Neutrophil (primary cell): ENCODE data around the gene GRIK4.
"Not testable (repeated sequence)": the region's sequence is repeated elsewhere in the genome, so short reads cannot be mapped to it uniquely, and the experiment has no call there.

ENCODE experiments used
- H3K27ac ChIP-seq: fragments of 200-600 bp; sonication (generic); 2 replicates; pipeline ENCODE4 v1.5.1; 2016; ENCODE audit warnings: mild to moderate bottlenecking, moderate library complexity
- H3K27me3 ChIP-seq: fragments of 200-600 bp; sonication (generic); 2 replicates; pipeline ENCODE4 v1.6.0; 2016; ENCODE audit warnings: mild to moderate bottlenecking
- H3K36me3 ChIP-seq: fragments of 200-600 bp; sonication (generic); 2 replicates; pipeline ENCODE4 v1.5.1; 2017
- H3K4me1 ChIP-seq, 2 experiments: fragments of 200-600 bp in 1 of 2; sonication (generic) in 1 of 2; 1 replicate in 1 of 2; 2 replicates in 1 of 2; pipeline versions ENCODE4 v1.5.1 to v1.6.1; 2013 to 2016; ENCODE audit warnings: low read depth in 1 of 2, low read length in 1 of 2, mild to moderate bottlenecking in 1 of 2, moderate library complexity in 1 of 2; ENCODE audit not compliant: control insufficient read depth in 1 of 2, insufficient read depth in 1 of 2
- H3K4me3 ChIP-seq, 2 experiments: fragments of 200-600 bp in 1 of 2; sonication (generic) in 1 of 2; 1 replicate in 1 of 2; 2 replicates in 1 of 2; pipeline ENCODE4 v1.5.1; 2013 to 2016; ENCODE audit warnings: low read depth in 1 of 2, low read length in 1 of 2, mild to moderate bottlenecking in 1 of 2, moderate library complexity in 1 of 2
- H3K9me3 ChIP-seq: fragments of 200-600 bp; sonication (generic); 2 replicates; pipeline ENCODE4 v1.5.1; 2016
- TF ChIP-seq, protein P1 (sequence below): fragments of 200-600 bp; sonication (generic); IDR thresholded peaks from 2 replicates; pipeline ENCODE4 v1.5.1; 2016; ENCODE audit warnings: antibody characterized with exemption

The GRIK4 gene

DNA sequence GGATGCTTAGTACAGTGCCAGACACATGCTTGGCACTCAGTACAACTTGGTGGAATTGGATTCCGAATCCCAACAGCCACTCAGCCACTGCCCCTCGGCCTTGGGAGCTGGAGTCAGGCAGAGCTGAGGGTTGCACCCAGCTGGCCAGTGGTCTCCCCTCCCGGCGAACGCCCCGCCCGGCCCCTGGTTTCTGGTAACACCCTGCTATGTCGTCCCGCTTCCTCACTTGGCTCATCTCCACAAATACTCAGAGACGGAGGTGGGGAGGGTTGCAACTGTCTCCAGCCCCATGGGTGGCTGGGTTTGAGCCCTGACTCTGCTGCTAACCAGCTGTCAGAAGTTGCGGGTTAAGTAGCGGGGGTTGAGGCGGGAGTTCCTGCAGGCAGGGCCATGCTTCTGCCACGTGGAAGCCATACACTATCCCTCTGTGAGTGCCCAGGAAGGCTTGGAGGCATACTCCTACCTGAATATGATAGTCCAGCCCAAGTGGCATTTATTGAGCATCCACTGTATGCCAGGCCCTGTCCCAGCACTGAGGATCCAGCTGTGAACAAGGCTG is 67.1 kb downstream of the GRIK4 start:
- Histone ChIP-seq H3K4me3 (no peak overlapping the region), H3K4me1 (peaks cover 0 to 6% of the 10 kb centered on the region in 2 experiments), H3K27ac (no peak overlapping the region), H3K27me3 (peaks cover 12% of the 10 kb centered on the region), H3K36me3 (no peaks in the 10 kb centered on the region), H3K9me3 (no peaks in the 10 kb centered on the region)
- TF ChIP-seq, protein P1, sequence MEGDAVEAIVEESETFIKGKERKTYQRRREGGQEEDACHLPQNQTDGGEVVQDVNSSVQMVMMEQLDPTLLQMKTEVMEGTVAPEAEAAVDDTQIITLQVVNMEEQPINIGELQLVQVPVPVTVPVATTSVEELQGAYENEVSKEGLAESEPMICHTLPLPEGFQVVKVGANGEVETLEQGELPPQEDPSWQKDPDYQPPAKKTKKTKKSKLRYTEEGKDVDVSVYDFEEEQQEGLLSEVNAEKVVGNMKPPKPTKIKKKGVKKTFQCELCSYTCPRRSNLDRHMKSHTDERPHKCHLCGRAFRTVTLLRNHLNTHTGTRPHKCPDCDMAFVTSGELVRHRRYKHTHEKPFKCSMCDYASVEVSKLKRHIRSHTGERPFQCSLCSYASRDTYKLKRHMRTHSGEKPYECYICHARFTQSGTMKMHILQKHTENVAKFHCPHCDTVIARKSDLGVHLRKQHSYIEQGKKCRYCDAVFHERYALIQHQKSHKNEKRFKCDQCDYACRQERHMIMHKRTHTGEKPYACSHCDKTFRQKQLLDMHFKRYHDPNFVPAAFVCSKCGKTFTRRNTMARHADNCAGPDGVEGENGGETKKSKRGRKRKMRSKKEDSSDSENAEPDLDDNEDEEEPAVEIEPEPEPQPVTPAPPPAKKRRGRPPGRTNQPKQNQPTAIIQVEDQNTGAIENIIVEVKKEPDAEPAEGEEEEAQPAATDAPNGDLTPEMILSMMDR, result no peak

DNA sequence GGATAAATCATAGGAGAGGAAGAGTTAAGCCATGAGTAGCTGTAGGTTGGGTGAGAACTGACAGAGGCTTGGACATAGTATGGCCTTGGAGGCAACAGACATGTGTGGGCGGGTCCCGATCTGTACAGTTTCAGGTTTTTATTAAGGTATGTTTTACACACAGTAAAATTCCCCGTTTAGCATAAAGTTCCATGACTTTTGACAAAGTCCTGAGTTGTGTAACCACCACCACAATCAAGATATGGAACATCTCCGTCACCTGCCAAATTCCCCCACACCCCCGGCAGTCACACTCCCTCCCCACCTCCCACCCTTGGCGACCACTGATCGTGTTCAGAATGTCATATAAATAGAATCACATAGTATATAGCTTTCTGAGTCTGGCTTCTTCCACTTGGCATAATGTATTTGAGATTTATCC is 68.1 kb downstream of the GRIK4 start:
- H3K27ac ChIP-seq, result no peak overlapping the region
- no peak overlapping the region for H3K4me3 ChIP-seq
- no peaks in the 10 kb centered on the region for H3K9me3 ChIP-seq
- H3K27me3 ChIP-seq, result peaks cover 12% of the 10 kb centered on the region
- H3K36me3 ChIP-seq, result no peaks in the 10 kb centered on the region
- TF ChIP-seq, protein P1, result no peak
- H3K4me1 ChIP-seq, result peaks cover 0 to 6% of the 10 kb centered on the region in 2 experiments

DNA sequence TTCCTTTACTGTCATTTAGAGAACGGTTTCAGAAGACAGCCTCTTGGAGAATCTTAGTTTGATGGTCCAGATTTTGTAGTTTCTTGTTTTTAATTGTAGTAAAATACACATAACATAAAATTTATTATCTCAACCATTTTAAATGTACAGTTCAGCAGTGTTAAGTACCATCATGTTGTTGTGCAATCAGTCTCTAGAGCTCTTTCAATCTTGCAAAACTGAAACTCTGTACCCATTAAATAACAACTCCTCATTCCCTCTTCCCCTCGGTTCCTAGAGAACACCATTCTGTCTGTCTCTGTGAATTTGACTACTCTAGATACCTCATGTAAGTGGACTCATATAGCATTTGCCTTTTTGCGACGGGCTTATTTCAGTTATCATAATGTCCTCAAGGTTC is 69.8 kb downstream of the GRIK4 start:
- TF ChIP-seq, protein P1, result no peak
- Histone ChIP-seq H3K27me3 (peaks cover 3% of the 10 kb centered on the region), H3K9me3 (no peaks in the 10 kb centered on the region), H3K4me1 (peaks cover 0 to 6% of the 10 kb centered on the region in 2 experiments), H3K27ac (no peak overlapping the region), H3K36me3 (no peaks in the 10 kb centered on the region), H3K4me3 (no peak overlapping the region)

DNA sequence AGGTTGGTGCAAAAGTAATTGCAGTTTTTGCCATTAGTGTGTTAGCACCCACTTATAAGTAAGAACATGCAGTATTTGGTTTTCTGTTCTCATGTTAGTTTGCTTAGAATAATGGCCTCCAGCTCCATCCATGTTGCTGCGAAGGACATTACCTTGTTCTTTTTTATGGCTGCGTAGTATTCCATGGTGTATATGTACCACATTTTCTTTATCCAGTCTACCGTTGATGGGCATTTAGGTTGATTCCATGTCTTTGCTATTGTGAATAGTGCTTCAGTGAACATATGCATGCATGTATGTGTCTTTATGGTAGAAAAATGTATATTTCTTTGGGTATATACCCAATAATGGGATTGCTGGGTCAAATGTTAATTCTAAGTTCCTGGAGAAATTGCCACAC is 71.0 kb downstream of the GRIK4 start:
- not testable (repeated sequence) for H3K27ac ChIP-seq, H3K4me3 ChIP-seq, H3K4me1 ChIP-seq, H3K36me3 ChIP-seq, H3K9me3 ChIP-seq, H3K27me3 ChIP-seq

DNA sequence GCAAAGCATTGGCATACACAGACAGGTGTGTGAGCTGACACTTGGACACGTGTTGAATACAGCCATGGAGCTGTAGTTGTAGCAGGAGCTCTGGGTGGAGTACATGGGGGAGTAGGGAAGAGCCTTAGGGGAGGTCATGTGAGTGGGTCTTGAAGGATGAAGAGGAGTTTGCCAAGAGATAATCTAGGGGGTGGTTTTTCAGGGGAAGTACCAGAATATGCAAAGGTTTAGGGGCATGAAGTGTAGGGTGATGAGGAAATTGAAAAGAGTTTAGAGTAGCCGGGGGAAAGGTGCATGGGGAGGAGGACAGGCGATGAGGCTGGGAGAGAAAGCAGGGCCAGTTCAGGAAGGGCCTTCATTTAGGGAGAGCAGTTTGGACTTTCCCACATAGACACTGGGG is 74.5 kb downstream of the GRIK4 start:
- H3K4me1 ChIP-seq, result peaks cover 0 to 6% of the 10 kb centered on the region in 2 experiments
- H3K27ac ChIP-seq, result no peak overlapping the region
- H3K4me3 ChIP-seq, result no peak overlapping the region
- H3K9me3 ChIP-seq, result no peaks in the 10 kb centered on the region
- no peaks in the 10 kb centered on the region for H3K27me3 ChIP-seq
- TF ChIP-seq, protein P1, result no peak
- H3K36me3 ChIP-seq, result no peaks in the 10 kb centered on the region

DNA sequence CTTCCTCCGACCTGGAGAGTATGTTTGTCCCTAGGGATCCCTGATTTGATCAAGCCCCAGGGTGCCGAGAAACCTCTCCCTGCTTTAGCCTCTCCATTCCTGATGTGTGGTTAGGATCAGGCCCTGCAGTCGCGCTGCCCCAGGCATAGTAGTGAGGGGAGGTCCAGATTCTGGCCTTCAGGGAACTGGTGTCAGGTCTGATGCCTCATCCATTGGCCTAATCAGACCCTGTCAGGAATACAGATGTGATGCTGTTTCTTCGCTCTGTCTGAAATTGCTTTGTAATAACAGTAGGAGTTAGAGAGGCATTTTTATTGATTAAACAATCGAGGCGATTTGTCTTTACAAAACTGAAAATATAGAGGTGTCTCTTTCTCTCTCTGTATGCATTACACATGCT is 75.2 kb downstream of the GRIK4 start:
- Histone ChIP-seq H3K36me3 (no peaks in the 10 kb centered on the region), H3K27me3 (peaks cover 1% of the 10 kb centered on the region)
- TF ChIP-seq, protein P1, result no peak

More for the DNA sequence above, 75.2 kb downstream of the GRIK4 start:
- Histone ChIP-seq H3K9me3 (no peaks in the 10 kb centered on the region), H3K4me3 (no peak overlapping the region), H3K27ac (no peak overlapping the region), H3K4me1 (peaks cover 0 to 1% of the 10 kb centered on the region in 2 experiments)
